Karpas-422 (cell line): ENCODE measurements around the gene PYM1. TPM values are rescaled to one million over a fixed set of nuclear protein-coding genes. Genes with fewer than 3 reads are reported as not detected.
A peak's percentile ranks its signal among the peaks of the same experiment; 100 is the strongest.

Experiments
- DNase-seq: peaks from one replicate; pipeline ENCODE4 v3.0.0-alpha.2; 2015
- H2AFZ ChIP-seq: fragments of 200-600 bp; sonication (generic); 2 replicates; pipeline ENCODE4 v1.6.1; 2014; ENCODE audit warnings: antibody characterized with exemption, low read length, mixed read lengths
- H3K27ac ChIP-seq: fragments of 200-600 bp; sonication (generic); 2 replicates; pipeline ENCODE4 v1.5.1; 2014; ENCODE audit warnings: mild to moderate bottlenecking, low read length, moderate library complexity
- H3K27me3 ChIP-seq: fragments of 200-600 bp; sonication (generic); 2 replicates; pipeline ENCODE4 v1.6.1; 2014; ENCODE audit warnings: low read length, mixed read lengths
- H3K36me3 ChIP-seq: fragments of 200-600 bp; sonication (generic); 2 replicates; pipeline ENCODE4 v1.6.1; 2014; ENCODE audit warnings: low read length, mixed read lengths; ENCODE audit not compliant: insufficient read depth
- H3K4me1 ChIP-seq: fragments of 200-600 bp; sonication (generic); 2 replicates; pipeline ENCODE4 v1.6.1; 2014; ENCODE audit warnings: mild to moderate bottlenecking, low read length, mixed read lengths
- H3K4me2 ChIP-seq: fragments of 200-600 bp; sonication (generic); 2 replicates; pipeline ENCODE4 v1.6.1; 2014; ENCODE audit warnings: low read length, low read depth, mild to moderate bottlenecking; ENCODE audit not compliant: poor library complexity, severe bottlenecking
- H3K4me3 ChIP-seq: fragments of 200-600 bp; sonication (generic); 2 replicates; pipeline ENCODE4 v1.5.1; 2014; ENCODE audit warnings: mild to moderate bottlenecking, antibody characterized with exemption, low read length, mixed read lengths
- H3K79me2 ChIP-seq: fragments of 200-600 bp; sonication (generic); 2 replicates; pipeline ENCODE4 v1.6.1; 2014; ENCODE audit warnings: mild to moderate bottlenecking, low read length, mixed read lengths
- H3K9ac ChIP-seq: fragments of 200-600 bp; sonication (generic); 2 replicates; pipeline ENCODE4 v1.6.0; 2014; ENCODE audit warnings: low read length
- H3K9me2 ChIP-seq: fragments of 200-600 bp; sonication (generic), shearing (Covaris generic); replicated peaks from 2 replicates; pipeline ENCODE4 v1.6.0; 2014; ENCODE audit warnings: mild to moderate bottlenecking, low read length, moderate library complexity; ENCODE audit not compliant: insufficient read depth
- H3K9me3 ChIP-seq: fragments of 300-700, 200-600 bp; sonication (generic); 2 replicates; pipeline ENCODE4 v1.6.1; 2014; ENCODE audit warnings: low read length, mixed read lengths
- H4K20me1 ChIP-seq: fragments of 200-600 bp; sonication (generic); 2 replicates; pipeline ENCODE4 v1.6.1; 2014; ENCODE audit warnings: mild to moderate bottlenecking, antibody characterized with exemption, low read length, low read depth; ENCODE audit not compliant: insufficient read depth
- total RNA-seq: library from RNA; depleted of rRNA; stranded (reverse); fragments of >200 nt; shearing (Covaris generic); gene quantifications from 2 replicates; pipeline ENCODE4 v1.2.3, GENCODE V29; 2014; ENCODE audit warnings: low replicate concordance

The PYM1 gene
- total RNA-seq, 1 experiment from 2014 or later = 58.9 TPM

DNA sequence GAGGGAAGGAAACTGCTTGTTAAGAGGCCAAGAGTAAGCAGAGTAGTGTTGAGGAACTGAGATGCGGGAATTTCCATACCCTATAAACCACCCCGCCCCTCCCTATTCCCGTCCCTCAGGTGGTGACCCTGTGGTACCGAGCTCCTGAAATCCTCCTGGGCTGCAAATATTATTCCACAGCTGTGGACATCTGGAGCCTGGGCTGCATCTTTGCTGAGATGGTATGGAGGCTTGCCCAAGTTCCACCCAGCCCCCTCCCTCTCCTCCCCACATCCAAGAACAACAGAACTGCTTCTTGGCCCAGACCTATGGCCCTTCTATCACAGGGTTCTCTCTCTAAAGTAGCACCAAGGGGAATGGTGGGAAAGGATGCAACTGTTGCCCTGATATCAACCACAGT is 41.7 kb upstream of the PYM1 start:
- Histone ChIP-seq H3K4me3 (no peak overlapping the region), H4K20me1 (no peaks in the 10 kb centered on the region), H3K9me3 (no peaks in the 10 kb centered on the region), H2AFZ (no peak overlapping the region), H3K36me3 (no peaks in the 10 kb centered on the region), H3K27me3 (no peaks in the 10 kb centered on the region), H3K9ac (no peak overlapping the region), H3K4me2 (no peak overlapping the region), H3K27ac (no peak overlapping the region), H3K4me1 (peaks cover 67% of the 10 kb centered on the region), H3K79me2 (peaks cover 18% of the 10 kb centered on the region), H3K9me2 (no peaks in the 10 kb centered on the region)
- no peak for DNase-seq

DNA sequence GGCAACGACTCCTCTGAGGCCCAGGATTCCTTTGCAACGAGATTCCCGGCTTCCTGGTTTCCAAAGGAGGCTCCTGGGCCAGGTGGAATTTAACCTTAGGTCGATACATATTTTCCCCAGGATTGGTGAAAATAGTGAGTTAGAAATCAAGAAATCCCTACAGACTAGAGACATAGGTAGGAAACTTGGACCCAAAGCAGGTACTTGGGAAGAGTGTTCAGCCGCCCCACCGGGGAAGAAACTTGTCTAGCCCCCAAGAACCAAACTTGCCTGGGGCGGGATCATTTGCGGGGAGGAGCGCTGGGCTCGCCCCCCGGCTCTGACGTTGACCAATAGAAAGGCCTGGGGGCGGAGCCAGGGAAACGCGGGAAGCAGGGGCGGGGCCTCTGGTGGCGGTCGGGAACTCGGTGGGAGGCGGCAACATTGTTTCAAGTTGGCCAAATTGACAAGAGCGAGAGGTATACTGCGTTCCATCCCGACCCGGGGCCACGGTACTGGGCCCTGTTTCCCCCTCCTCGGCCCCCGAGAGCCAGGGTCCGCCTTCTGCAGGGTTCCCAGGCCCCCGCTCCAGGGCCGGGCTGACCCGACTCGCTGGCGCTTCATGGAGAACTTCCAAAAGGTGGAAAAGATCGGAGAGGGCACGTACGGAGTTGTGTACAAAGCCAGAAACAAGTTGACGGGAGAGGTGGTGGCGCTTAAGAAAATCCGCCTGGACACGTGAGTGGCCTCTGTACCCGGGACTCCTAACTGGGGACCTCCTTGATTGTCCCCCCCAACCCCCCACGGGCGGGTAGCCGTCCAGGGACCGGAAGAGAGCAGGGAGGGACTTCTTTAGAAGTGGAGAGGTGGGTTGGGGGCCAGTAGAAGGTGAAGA is 39.0 kb upstream of the PYM1 start, which contains the start of gene CDK2:
Gene CDK2, plus strand, starts transcription at position 423 of the 874 bp plus-strand sequence. Its CDS starts 179 bp downstream, at position 602.
- Histone ChIP-seq H3K9me2 (no peaks in the 10 kb centered on the region), H2AFZ (peak within 1 kb of the TSS; percentile 60), H3K9me3 (no peaks in the 10 kb centered on the region), H3K27ac (peak within 1 kb of the TSS; percentile 56), H3K27me3 (no peaks in the 10 kb centered on the region), H3K4me3 (peak within 1 kb of the TSS; percentile 94), H3K4me2 (peak within 1 kb of the TSS; percentile 72), H3K4me1 (peaks cover 51% of the 10 kb centered on the region), H4K20me1 (no peaks in the 10 kb centered on the region), H3K79me2 (peaks cover 17% of the 10 kb centered on the region), H3K9ac (peak within 1 kb of the TSS; percentile 91), H3K36me3 (no peaks in the 10 kb centered on the region)
- DNase-seq = peak; percentile 95

DNA sequence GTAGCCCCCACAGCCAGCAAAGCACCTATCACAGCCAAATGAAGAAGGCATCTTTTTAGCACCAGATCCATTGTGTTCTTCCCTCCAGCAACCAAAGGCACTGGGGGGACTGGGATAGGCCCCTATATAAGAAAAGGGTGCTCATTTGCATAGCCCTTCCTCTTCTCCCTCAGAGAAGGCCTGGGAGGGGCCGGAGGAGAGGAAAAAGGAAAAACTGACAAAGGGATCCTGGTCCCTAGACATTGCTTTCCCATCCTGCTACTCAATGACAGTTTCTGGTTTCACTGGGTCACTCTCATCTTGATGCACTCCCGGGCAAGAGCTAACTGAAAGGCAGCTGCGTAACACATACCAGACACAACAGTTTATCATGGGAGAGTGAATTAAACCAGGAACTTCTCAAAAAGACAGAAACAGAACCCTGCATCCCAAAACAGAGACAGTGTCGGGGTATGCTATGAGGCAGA is 38.3 kb upstream of the PYM1 start, which contains the start of gene PMEL:
Gene PMEL, minus strand, starts transcription at position 102 of the 467 bp plus-strand sequence. Its CDS starts 31 bp downstream, at position 71.
- peak within 1 kb of the TSS; percentile 91 for H3K9ac ChIP-seq
- H3K79me2 ChIP-seq = peaks cover 17% of the 10 kb centered on the region
- no peaks in the 10 kb centered on the region for H3K9me3 ChIP-seq
- DNase-seq = peak; percentile 54
- H3K4me3 ChIP-seq = peak within 1 kb of the TSS; percentile 94
- H4K20me1 ChIP-seq = no peaks in the 10 kb centered on the region
- H3K9me2 ChIP-seq = no peaks in the 10 kb centered on the region
- peak within 1 kb of the TSS; percentile 60 for H2AFZ ChIP-seq
- peak within 1 kb of the TSS; percentile 72 for H3K4me2 ChIP-seq
- peaks cover 44% of the 10 kb centered on the region for H3K4me1 ChIP-seq
- H3K27ac ChIP-seq = peak within 1 kb of the TSS; percentile 56; the same call in 1 of the 2 replicates
- H3K27me3 ChIP-seq = no peaks in the 10 kb centered on the region
- no peaks in the 10 kb centered on the region for H3K36me3 ChIP-seq

DNA sequence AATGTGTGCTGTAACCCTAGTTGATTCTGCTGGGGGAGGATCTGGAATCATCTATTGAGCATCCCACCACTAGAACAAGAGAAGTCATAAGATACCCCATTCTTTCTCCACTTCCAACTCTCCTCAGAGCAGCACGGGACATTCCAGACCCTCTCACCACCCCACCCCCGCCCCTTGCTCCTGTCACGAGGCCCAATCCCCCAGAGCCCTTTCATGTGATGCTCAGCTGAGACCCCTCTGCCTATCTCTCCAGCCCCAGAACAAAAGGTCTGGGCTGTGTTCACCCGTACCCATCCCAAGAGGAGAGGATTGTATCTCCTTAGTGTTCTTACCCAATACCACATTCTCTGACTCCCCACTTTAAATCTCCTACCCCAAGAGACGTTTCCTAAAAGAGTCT is 37.5 kb upstream of the PYM1 start:
- H3K4me3 ChIP-seq = no peak overlapping the region
- H3K9me2 ChIP-seq = no peaks in the 10 kb centered on the region
- H3K79me2 ChIP-seq = peaks cover 17% of the 10 kb centered on the region
- H3K9me3 ChIP-seq = no peaks in the 10 kb centered on the region
- no peak overlapping the region for H3K27ac ChIP-seq
- no peak overlapping the region for H2AFZ ChIP-seq
- H4K20me1 ChIP-seq = no peaks in the 10 kb centered on the region
- no peaks in the 10 kb centered on the region for H3K27me3 ChIP-seq
- no peak overlapping the region for H3K4me2 ChIP-seq
- peaks cover 36% of the 10 kb centered on the region for H3K4me1 ChIP-seq
- H3K36me3 ChIP-seq = no peaks in the 10 kb centered on the region
- no peak overlapping the region for H3K9ac ChIP-seq
- DNase-seq = no peak

DNA sequence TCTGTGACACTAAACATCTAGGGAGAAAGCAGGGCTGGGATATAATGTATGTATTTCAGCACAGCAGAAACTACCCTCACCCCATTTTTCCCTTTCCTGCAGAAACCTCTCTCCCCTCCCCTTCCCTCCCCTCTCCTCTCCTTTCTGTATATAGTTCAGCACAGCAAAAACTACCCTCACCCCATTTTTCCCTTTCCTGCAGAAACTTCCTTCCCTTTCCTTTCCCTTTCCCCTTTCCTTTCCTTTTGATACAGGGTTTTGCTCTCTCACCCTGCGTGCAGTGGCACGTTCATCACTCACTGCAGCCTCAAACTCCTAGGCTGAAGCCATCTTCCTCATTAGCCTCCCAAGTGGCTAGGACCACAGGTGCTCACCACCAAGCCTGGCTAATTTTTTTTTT is 36.1 kb upstream of the PYM1 start:
- peaks cover 24% of the 10 kb centered on the region for H3K4me1 ChIP-seq
- H4K20me1 ChIP-seq = no peaks in the 10 kb centered on the region
- H3K27me3 ChIP-seq = no peaks in the 10 kb centered on the region
- no peak overlapping the region for H3K4me3 ChIP-seq
- no peak for DNase-seq
- H3K9me3 ChIP-seq = no peaks in the 10 kb centered on the region
- H3K4me2 ChIP-seq = no peak overlapping the region
- H3K9me2 ChIP-seq = no peaks in the 10 kb centered on the region
- no peak overlapping the region for H2AFZ ChIP-seq
- H3K9ac ChIP-seq = no peak overlapping the region
- H3K27ac ChIP-seq = no peak overlapping the region
- H3K79me2 ChIP-seq = peaks cover 17% of the 10 kb centered on the region
- H3K36me3 ChIP-seq = no peaks in the 10 kb centered on the region

DNA sequence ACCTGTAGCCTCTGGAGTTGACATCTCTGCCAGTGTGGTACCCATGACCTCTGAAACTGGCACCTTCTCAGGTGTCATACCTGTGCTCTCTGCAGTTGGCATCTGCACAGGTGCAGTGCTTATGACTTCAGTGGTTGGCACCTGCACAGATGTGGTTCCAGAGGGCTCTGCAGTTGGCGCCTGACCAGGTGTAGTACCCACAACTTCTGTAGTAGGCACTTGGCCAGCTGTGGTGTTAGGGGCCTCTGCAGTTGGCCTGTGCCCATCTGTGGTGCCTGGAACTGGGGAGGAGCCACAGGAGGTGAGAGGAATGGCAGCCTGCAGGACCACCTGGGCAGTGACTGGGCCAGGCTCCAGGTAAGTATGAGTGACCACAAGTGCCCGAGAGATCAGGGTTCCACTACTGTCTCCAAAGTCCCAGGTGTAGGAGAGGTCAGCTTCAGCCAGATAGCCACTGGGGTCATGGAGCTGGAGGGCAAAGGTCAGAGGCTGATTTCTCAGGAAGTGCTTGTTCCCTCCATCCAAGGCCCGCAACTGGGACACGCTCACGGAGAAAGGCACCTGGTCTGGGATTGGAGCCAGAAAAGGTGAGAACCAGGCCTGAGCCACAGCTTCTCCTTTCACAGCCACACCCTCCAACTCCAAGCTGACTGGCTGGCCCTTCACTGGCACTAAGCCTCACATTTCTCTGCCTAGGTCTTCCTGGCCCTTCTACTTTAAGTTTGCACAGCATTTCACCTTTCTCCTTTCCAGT is 29.6 kb upstream of the PYM1 start:
- Histone ChIP-seq H3K27me3 (no peaks in the 10 kb centered on the region), H3K27ac (no peak overlapping the region), H3K4me2 (no peak overlapping the region), H3K36me3 (peaks cover 9% of the 10 kb centered on the region; the same call in 1 of the 2 replicates), H3K4me1 (no peaks in the 10 kb centered on the region), H2AFZ (no peak overlapping the region), H3K9me2 (no peaks in the 10 kb centered on the region), H3K79me2 (no peaks in the 10 kb centered on the region), H3K9ac (no peak overlapping the region), H3K4me3 (no peak overlapping the region), H4K20me1 (no peaks in the 10 kb centered on the region), H3K9me3 (no peaks in the 10 kb centered on the region)
- DNase-seq = no peak

DNA sequence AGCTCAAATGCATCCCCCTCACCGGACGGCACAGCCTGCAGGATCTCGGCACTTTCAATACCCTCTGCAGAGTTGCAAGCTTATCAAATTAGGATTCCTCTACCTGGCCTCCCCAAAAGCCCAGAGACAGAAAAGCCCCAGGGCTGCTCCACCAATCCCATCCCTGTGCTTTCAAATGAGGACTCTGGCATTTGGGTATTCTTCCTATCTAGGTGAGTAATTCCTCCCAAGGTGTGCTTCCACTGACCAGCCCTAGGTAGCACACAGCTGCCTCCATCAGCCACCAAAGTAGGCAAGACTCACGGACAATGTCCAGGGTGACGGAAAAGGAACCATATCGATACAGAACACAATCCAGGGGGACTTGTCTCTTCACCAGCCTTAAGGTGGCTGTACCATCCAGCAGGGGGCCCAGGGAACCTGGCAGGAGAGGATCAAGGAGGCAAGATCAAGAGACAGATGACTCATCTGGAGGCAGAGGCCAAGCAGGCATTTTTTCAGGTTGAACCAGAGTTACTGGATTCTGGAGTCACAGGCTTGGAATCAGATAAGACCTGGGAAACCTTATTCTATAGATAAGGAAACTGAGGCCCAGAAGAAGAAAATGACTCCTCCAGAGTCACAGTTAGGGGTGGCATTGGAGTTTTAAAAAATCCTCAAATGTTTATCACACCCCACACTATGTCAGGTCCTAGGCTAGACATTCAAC is 28.3 kb upstream of the PYM1 start:
- H2AFZ ChIP-seq = no peak overlapping the region
- H3K4me1 ChIP-seq = no peaks in the 10 kb centered on the region
- H3K4me2 ChIP-seq = no peak overlapping the region
- H3K9ac ChIP-seq = no peak overlapping the region
- H3K36me3 ChIP-seq = peaks cover 9% of the 10 kb centered on the region
- H3K79me2 ChIP-seq = no peaks in the 10 kb centered on the region
- no peaks in the 10 kb centered on the region for H3K9me3 ChIP-seq
- peak; percentile 68 for DNase-seq
- H3K9me2 ChIP-seq = no peaks in the 10 kb centered on the region
- H4K20me1 ChIP-seq = no peaks in the 10 kb centered on the region
- H3K27me3 ChIP-seq = no peaks in the 10 kb centered on the region
- no peak overlapping the region for H3K4me3 ChIP-seq
- H3K27ac ChIP-seq = no peak overlapping the region
